Stomach (tissue), 9 donors: ENCODE measurements around the gene KRTDAP. TPM values are rescaled to one million over a fixed set of nuclear protein-coding genes. Genes with fewer than 3 reads are reported as not detected.
"Not testable (repeated sequence)": the region's sequence is repeated elsewhere in the genome, so short reads cannot be mapped to it uniquely, and the experiment has no call there.

Source experiments
- DNase-seq, 2 donors: peaks; one replicate each; pipeline versions ENCODE4 v3.0.0 to v3.0.0-alpha.2; 2013 to 2019
- H3K27ac ChIP-seq, 5 donors: fragments of 200-600 bp in 4 of 5; sonication (generic) in 4 of 5; one replicate each; pipeline ENCODE4 v1.5.1; 2013 to 2019; ENCODE audit warnings: mild to moderate bottlenecking in 1 of 5, moderate library complexity in 1 of 5
- H3K27me3 ChIP-seq, 3 donors: fragments of 200-600 bp; sonication (generic); one replicate each; pipeline ENCODE4 v1.5.1; 2017 to 2019; ENCODE audit warnings: mixed run types in 1 of 3
- H3K36me3 ChIP-seq, 4 donors: fragments of 200-600 bp; sonication (generic); 1 replicate in 3 of 4; 2 replicates in 1 of 4; pipeline ENCODE4 v1.5.1; 2016 to 2019
- H3K4me1 ChIP-seq, 4 donors: fragments of 200-600 bp; sonication (generic); one replicate each; pipeline ENCODE4 v1.5.1; 2016 to 2019
- H3K4me3 ChIP-seq, 4 donors: fragments of 200-600 bp; sonication (generic) in 3 of 4; one replicate each; pipeline ENCODE4 v1.5.1; 2016 to 2019; ENCODE audit warnings: mild to moderate bottlenecking in 1 of 4
- H3K9me3 ChIP-seq, 4 donors: fragments of 200-600 bp; sonication (generic); one replicate each; pipeline ENCODE4 v1.5.1; 2016 to 2019
- CTCF ChIP-seq, 7 experiments: fragments of 450-650 bp in 4 of 7; fragments of 200-600 bp in 3 of 7; sonication (generic) in 3 of 7; IDR thresholded peaks; one replicate each; pipeline ENCODE4 v1.5.1; 2016 to 2019; ENCODE audit warnings: antibody characterized with exemption in 7 of 7, control low read depth in 2 of 7, mild to moderate bottlenecking in 1 of 7
- EP300 ChIP-seq: sonication (generic); formaldehyde crosslinking; IDR thresholded peaks from one replicate; pipeline ENCODE4 v1.6.1; 2017; ENCODE audit warnings: antibody characterized with exemption
- POLR2A ChIP-seq, 4 donors: fragments of 450-650 bp; IDR thresholded peaks; one replicate each; pipeline ENCODE4 v1.6.1; 2016; ENCODE audit warnings: antibody characterized with exemption in 4 of 4, control low read depth in 2 of 4, mild to moderate bottlenecking in 1 of 4, moderate library complexity in 1 of 4
- POLR2AphosphoS5 ChIP-seq, 3 donors: sonication (generic); formaldehyde crosslinking; IDR thresholded peaks; one replicate each; pipeline ENCODE4 v1.6.1; 2016; ENCODE audit warnings: antibody characterized with exemption in 3 of 3
- WGBS, 5 donors: extraction: QIAGEN DNeasy Blood & Tissue Kit in 3 of 5; methylation state at CpG; one replicate each; pipeline versions ENCODE4 v1.1.5 to v1.1.7; 2013 to 2018; 5-methylcytosine and 5-hydroxymethylcytosine counted together
- intact Hi-C: fragments of 100-400 bp; cut with DNase I; formaldehyde crosslinking; loops from one replicate; pipeline ENCODE4 v1.15.1; 2023; ENCODE audit warnings: low total_unique reads
- polyA plus RNA-seq, 3 donors: library from polyadenylated mRNA; stranded (reverse); fragments of 200-250 nt; gene quantifications; one replicate each; pipeline ENCODE4 v1.2.3, GENCODE V29; 2013
- total RNA-seq, 5 donors: library from RNA; depleted of rRNA; stranded (reverse); fragments of >200 nt; gene quantifications; one replicate each; pipeline versions ENCODE4 v1.1.0 to v1.2.3, GENCODE V29; 2014 to 2016
- donor health status: healthy with polysubstance abuse.
- donor health status: Bipolar disorder and iron deficiency.
- donor health status: healthy.

The KRTDAP gene
- total and polyA plus RNA-seq, 8 donors: 2.3 to 3.0 TPM; not detected in 6

DNA sequence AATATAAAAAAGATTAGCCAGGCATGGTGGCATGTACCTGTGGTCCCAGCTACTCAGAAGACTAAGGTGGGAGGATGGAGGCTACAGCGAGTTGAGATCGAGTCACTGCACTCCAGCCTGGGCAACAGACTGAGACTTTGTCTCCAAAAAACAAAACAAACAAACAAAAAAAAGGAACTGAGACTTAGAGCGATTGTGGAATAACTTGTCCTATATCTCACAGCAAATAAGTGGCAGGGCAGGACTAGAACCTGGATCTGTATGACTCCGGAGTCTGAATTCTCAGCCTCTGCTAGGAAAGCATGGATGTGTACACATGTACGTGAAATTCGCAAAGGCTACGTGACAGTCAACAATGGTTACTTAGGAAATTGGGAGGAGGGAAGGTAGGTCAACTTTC, 20.1 kb downstream of the KRTDAP start:
- no peak overlapping the region for H3K4me3 ChIP-seq

DNA sequence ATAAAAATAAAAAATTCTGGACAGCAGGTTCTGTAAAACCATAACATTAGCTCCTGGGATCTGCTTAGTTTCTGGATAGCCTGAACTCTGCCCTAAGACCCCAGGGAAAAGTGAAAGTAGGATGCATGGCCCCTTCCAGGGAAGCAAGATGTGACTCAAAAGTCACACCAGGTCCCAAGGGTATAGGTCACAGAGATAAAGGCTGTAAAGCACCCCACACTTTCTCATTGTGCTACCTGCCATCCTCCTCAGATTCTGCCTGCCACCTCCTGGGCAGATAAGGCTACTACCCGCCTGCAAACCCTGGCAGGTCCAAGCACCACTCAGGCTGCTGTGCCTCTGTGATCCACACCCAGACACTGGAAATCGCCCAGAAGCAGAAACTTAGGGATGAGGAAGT, 21.6 kb downstream of the KRTDAP start:
- H3K36me3 ChIP-seq: no peaks in the 10 kb centered on the region
- intact Hi-C loops: loop anchor here (5.0 kb wide), 1 partner anchor 111 kb away; the partner anchor contains the start of gene FFAR3
- H3K27me3 ChIP-seq: no peaks in the 10 kb centered on the region
- TF ChIP-seq CTCF (IDR thresholded peaks at IDR 0.05) (peak in 5 of 7 experiments; percentile 57 to 84 (median 78)), POLR2AphosphoS5 (IDR thresholded peaks at IDR 0.05) (peak in 1 of 3 donors; percentile 27), POLR2A (IDR thresholded peaks at IDR 0.05) (no peak), EP300 (no peak)
- no peak overlapping the region for H3K27ac ChIP-seq
- DNase-seq: peak; percentile 70 to 85
- H3K4me1 ChIP-seq: peaks cover 0 to 7% (median 6%) of the 10 kb centered on the region in 4 donors
- no peaks in the 10 kb centered on the region for H3K9me3 ChIP-seq
- no peak overlapping the region for H3K4me3 ChIP-seq
- 13 to 24% (median 21%) methylated on average over 2 of the region's 2 CpGs for WGBS, 5 donors

More for the DNA sequence above, 20.1 kb downstream of the KRTDAP start:
- intact Hi-C loops: no loop called here
- no peak for TF ChIP-seq POLR2AphosphoS5 (IDR thresholded peaks at IDR 0.05)
- no peaks in the 10 kb centered on the region for H3K36me3 ChIP-seq
- no peak overlapping the region for H3K27ac ChIP-seq
- no peaks in the 10 kb centered on the region for H3K9me3 ChIP-seq
- no peak for DNase-seq
- no peaks in the 10 kb centered on the region for H3K27me3 ChIP-seq
- 76 to 84% (median 81%) methylated on average over 7 of the region's 7 CpGs for WGBS, 5 donors
- peaks cover 0 to 7% (median 6%) of the 10 kb centered on the region in 4 donors for H3K4me1 ChIP-seq

- WGBS, 5 donors: 92 to 100% (median 95%) methylated on average over 1 of the region's 1 CpG
- H3K4me3 ChIP-seq: no peak overlapping the region
- H3K27ac ChIP-seq: no peak overlapping the region
- no peaks in the 10 kb centered on the region for H3K36me3 ChIP-seq
- H3K27me3 ChIP-seq: no peaks in the 10 kb centered on the region
- H3K4me1 ChIP-seq: peaks cover 4 to 29% (median 9%) of the 10 kb centered on the region in 4 donors
- no peak for TF ChIP-seq POLR2AphosphoS5 (IDR thresholded peaks at IDR 0.05)
- no peak for TF ChIP-seq EP300
- TF ChIP-seq CTCF (IDR thresholded peaks at IDR 0.05): no peak
- TF ChIP-seq POLR2A (IDR thresholded peaks at IDR 0.05): no peak
- no peak for DNase-seq
- no peaks in the 10 kb centered on the region for H3K9me3 ChIP-seq
- intact Hi-C loops: loop anchor here (5.0 kb wide), 1 partner anchor 109 kb away; the partner anchor contains the start of gene FFAR3
These were observed 24.0 kb downstream of the KRTDAP start for GRCh38 chr19:35466259-35466658.

DNA sequence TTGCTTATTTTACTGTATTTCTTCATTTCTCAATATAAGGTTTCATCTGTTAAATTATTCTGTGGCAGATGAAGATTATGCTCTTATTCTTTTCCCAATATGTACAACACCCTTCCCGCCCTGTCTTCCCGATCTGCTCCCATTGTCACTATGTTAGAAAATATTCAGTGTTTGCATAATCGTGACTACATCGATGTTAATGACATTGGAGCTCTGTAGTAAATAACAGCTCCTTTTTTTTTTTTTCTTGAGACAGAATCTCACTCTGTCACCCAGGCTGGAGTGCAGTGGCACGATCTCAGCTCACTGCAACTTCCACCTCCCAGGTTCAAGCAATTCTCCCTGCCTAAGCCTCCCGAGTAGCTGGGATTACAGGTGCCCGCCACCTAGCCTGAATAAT, 27.3 kb downstream of the KRTDAP start:
- H3K36me3 ChIP-seq, H3K27me3 ChIP-seq, intact Hi-C loops, H3K9me3 ChIP-seq, DNase-seq, H3K4me3 ChIP-seq: not testable (repeated sequence)
- Histone ChIP-seq H3K4me1 (peaks cover 21 to 55% (median 27%) of the 10 kb centered on the region in 4 donors), H3K27ac (peak overlapping the region in 3 of 5 donors; percentile 38 to 56 (median 49))
- 62 to 70% (median 68%) methylated on average over 7 of the region's 7 CpGs for WGBS, 5 donors

DNA sequence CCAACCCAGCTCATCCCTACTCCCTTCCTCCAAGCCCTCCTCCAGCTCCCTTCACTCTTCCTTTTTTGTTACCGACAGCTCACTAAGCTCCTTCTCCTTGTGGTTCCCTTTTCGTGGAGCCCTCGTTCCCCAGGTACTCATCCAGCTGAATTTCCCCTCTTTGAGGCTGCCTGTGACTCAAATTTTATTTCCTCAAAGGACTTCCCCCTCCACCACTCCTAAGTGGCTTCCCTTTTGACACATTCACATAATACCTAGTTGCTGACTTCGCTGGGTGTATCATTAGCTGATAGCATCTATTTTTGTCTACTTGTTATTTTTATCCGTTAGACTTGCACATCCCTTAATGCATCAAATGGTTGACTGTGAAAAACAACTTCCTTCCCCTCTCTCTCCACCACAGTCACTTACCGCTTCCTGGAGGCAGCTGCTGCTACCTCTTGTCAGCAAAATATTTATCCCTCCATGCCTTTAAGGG, 27.7 kb downstream of the KRTDAP start:
- Histone ChIP-seq H3K4me1 (peaks cover 21 to 57% (median 30%) of the 10 kb centered on the region in 4 donors), H3K4me3 (no peak overlapping the region), H3K27me3 (no peaks in the 10 kb centered on the region), H3K27ac (peak overlapping the region; percentile 14 to 56 (median 38)), H3K9me3 (no peaks in the 10 kb centered on the region), H3K36me3 (no peaks in the 10 kb centered on the region)
- WGBS, 5 donors: 40 to 56% (median 52%) methylated on average over 6 of the region's 6 CpGs
- TF ChIP-seq CTCF (IDR thresholded peaks at IDR 0.05) (no peak), EP300 (no peak), POLR2AphosphoS5 (IDR thresholded peaks at IDR 0.05) (peak in 2 of 3 donors; percentile 8 to 46)
- intact Hi-C loops: no loop called here
- DNase-seq: peak in 1 of 2 donors; percentile 72

- DNase-seq, H3K9me3 ChIP-seq, H3K36me3 ChIP-seq, H3K4me3 ChIP-seq, intact Hi-C loops, H3K27me3 ChIP-seq: not testable (repeated sequence)
- Histone ChIP-seq H3K4me1 (peaks cover 21 to 57% (median 30%) of the 10 kb centered on the region in 4 donors), H3K27ac (peak overlapping the region in 1 of 5 donors; percentile 49)
These were observed 28.5 kb downstream of the KRTDAP start for GRCh38 chr19:35461788-35462187.
